Fibroblast of villous mesenchyme (primary cell): ENCODE measurements around the gene SPATA13. TPM values are rescaled to one million over a fixed set of nuclear protein-coding genes. Genes with fewer than 3 reads are reported as not detected.

Experiments
- DNase-seq: peaks from one replicate; pipeline ENCODE4 v3.0.0-alpha.2; 2010; ENCODE audit warnings: low read depth
- H3K4me3 ChIP-seq: 2 replicates; pipeline ENCODE4 v1.5.1; 2011; ENCODE audit warnings: low read depth, mild to moderate bottlenecking, low read length
- CTCF ChIP-seq: IDR thresholded peaks from 2 replicates; pipeline ENCODE4 v1.5.1; 2012; ENCODE audit warnings: low read depth, mild to moderate bottlenecking, low read length; ENCODE audit not compliant: insufficient read depth
- total RNA-seq: library from RNA; depleted of rRNA; stranded (reverse); fragments of >200 nt; gene quantifications from 2 replicates; pipeline ENCODE4 v1.2.3, GENCODE V29; 2012

SPATA13 gene
- total RNA-seq, 1 donor: 19.9 TPM

GRCh38 chr13:24230428-24231072 lies 70.0 kb downstream of the SPATA13 start:
- DNase-seq: no peak
- no peak for TF ChIP-seq CTCF
- no peak overlapping the region for H3K4me3 ChIP-seq

- no peak for DNase-seq
- no peak for TF ChIP-seq CTCF
- H3K4me3 ChIP-seq: no peak overlapping the region
Observed at GRCh38 chr13:24231377-24231776, 70.9 kb downstream of the SPATA13 start.

- DNase-seq: no peak
- TF ChIP-seq CTCF: no peak
- H3K4me3 ChIP-seq: no peak overlapping the region
Observed at GRCh38 chr13:24232037-24232436, 71.5 kb downstream of the SPATA13 start.

- no peak overlapping the region for H3K4me3 ChIP-seq
- no peak for DNase-seq
- TF ChIP-seq CTCF: no peak
Observed at GRCh38 chr13:24232474-24232873, 72.0 kb downstream of the SPATA13 start.

- no peak for TF ChIP-seq CTCF
- H3K4me3 ChIP-seq: peak overlapping the region; percentile 40
- peak; percentile 64 for DNase-seq
Observed at GRCh38 chr13:24233351-24233901, 72.9 kb downstream of the SPATA13 start.

GRCh38 chr13:24234200-24234915 lies 73.8 kb downstream of the SPATA13 start:
- no peak for TF ChIP-seq CTCF
- no peak overlapping the region for H3K4me3 ChIP-seq

More at GRCh38 chr13:24234200-24234915, 73.8 kb downstream of the SPATA13 start:
- no peak for DNase-seq
